Measurements from ENCODE around the gene EXTL1. TPM values are rescaled to one million over a fixed set of nuclear protein-coding genes. Genes with fewer than 3 reads are reported as not detected.

EXTL1 gene
- total and polyA plus RNA-seq, 2 of the 4 experiments (the other 2 are of a cell fraction), result 0.90 to 5.2 TPM

DNA sequence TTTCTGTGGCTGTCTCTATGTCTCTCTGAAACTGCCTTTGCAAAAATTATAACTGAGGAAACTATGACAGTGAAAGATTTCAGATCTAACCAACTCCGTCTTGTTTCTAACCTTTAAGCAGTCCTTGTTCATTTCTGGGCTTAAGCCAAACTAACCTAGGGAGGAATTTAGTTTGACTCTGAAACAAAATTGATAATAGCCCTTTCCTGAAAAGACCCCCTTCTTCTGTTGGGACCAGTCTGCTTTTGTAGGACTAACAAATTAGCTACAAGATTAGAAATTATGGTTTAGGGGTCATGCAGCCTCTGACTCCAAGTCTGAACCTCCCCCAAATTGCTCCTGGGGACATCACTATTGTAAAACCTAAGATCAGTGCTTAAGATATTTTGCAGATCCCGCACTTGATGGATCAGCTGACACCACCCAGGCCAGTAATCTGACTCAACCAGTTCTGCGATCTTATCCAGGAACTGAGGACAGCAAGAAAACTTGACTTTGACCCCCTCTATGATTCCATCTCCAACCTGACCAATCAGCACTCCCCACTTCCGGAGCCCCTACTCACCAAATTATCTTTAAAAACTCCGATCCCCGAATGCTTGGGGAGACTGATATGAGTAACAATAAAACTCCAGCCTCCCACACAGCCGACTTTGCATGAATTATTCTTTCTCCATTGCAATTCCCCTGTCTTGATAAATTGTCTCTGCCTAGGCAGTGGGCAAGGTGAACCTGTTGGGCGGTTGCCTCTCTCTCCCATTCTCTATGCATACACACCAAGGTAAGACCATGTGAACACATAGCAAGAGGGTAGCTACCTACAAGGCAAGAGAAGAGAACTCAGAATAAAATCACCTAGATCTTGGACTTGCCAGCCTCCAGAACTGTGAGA is 57.0 kb downstream of the EXTL1 start (continued):
- TF ChIP-seq, protein P1, sequence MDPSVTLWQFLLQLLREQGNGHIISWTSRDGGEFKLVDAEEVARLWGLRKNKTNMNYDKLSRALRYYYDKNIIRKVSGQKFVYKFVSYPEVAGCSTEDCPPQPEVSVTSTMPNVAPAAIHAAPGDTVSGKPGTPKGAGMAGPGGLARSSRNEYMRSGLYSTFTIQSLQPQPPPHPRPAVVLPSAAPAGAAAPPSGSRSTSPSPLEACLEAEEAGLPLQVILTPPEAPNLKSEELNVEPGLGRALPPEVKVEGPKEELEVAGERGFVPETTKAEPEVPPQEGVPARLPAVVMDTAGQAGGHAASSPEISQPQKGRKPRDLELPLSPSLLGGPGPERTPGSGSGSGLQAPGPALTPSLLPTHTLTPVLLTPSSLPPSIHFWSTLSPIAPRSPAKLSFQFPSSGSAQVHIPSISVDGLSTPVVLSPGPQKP (IDR thresholded peaks at IDR 0.05; ENCODE audit: borderline replicate concordance, low read depth, low read length), result no peak

DNA sequence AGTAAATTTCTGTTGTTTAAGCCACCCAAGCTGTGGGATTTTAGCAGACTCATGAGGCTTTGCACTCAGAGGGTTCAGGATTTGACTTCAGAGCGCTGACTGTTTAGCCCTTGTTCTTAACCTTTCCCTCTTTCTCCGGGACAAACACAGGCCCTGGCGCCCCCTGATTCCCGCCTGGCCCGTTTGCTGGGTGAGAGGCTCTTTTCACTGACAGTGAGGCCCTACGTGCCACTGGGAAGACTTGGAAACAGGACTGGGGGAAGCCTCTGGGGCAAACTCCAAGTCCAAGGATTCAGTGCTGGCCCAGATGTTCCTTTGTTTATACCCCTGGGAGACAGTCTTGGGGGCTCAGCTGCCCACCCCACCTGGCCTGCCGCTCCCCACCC is 57.6 kb downstream of the EXTL1 start:
- H3K9me1 ChIP-seq (ENCODE audit: insufficient read depth, low read length), result no peaks in the 10 kb centered on the region
- no peak overlapping the region for H2BK5ac ChIP-seq (ENCODE audit: low read depth, low read length, poor library complexity, severe bottlenecking)
- no CpG with 5 or more reads among the region's 7 CpGs for WGBS, 2 experiments (ENCODE audit: extremely low coverage in 2 of 2, insufficient read length in 1 of 2)
- TF ChIP-seq CTCF (conservative IDR thresholded peaks at IDR 0.05; ENCODE audit: low read depth, low read length) (no peak), RAD21 (IDR thresholded peaks at IDR 0.05; ENCODE audit: low read length) (no peak), BHLHE40 (IDR thresholded peaks at IDR 0.05; ENCODE audit: low read depth, low read length) (no peak), RCOR1 (IDR thresholded peaks at IDR 0.05; ENCODE audit: insufficient replicate concordance, low read length) (no peak), POLR2A (IDR thresholded peaks at IDR 0.05; ENCODE audit: low read depth, low read length) (no peak)
- H3K18ac ChIP-seq (ENCODE audit: low read depth, low read length), result no peak overlapping the region
- H2AK9ac ChIP-seq (replicated peaks; ENCODE audit: low read depth, low read length, poor library complexity), result no peak overlapping the region
- peaks cover 1% of the 10 kb centered on the region; the same call in 1 of the 2 replicates for H3K4me1 ChIP-seq (ENCODE audit: control insufficient read depth, insufficient read depth, low read length)
- no peak overlapping the region for H3K14ac ChIP-seq (replicated peaks; ENCODE audit: low read depth, low read length)
- POLR2A ChIA-PET (ENCODE audit: unreplicated experiment), result no interaction called here
- H3K9me3 ChIP-seq (ENCODE audit: control insufficient read depth, insufficient read depth, low read length), result peaks cover 2% of the 10 kb centered on the region; the same call in 1 of the 2 replicates
- H4K20me1 ChIP-seq (ENCODE audit: insufficient read depth, low read length), result no peaks in the 10 kb centered on the region
- no peak overlapping the region for H2AFZ ChIP-seq (replicated peaks; ENCODE audit: low read length, poor library complexity)
- H4K91ac ChIP-seq (ENCODE audit: insufficient read depth, low read depth, low read length), result no peak overlapping the region
- in situ Hi-C loops (cut with MboI; ENCODE audit: low sequenced_read_pairs) (no loop called here), intact Hi-C loops (cut with micrococcal nuclease) (no loop called here), dilution Hi-C loops (cut with HindIII; ENCODE audit: low sequenced_read_pairs, unreplicated experiment) (no loop called here)
- H4K5ac ChIP-seq (ENCODE audit: low read depth, low read length), result no peak overlapping the region
- no peaks in the 10 kb centered on the region for H3K36me3 ChIP-seq (ENCODE audit: control insufficient read depth, insufficient read depth, low read length)
- no peak overlapping the region for H3K56ac ChIP-seq (ENCODE audit: extremely low read depth, insufficient read depth, low read length)
- no peak overlapping the region for H3K23ac ChIP-seq (ENCODE audit: low read depth, low read length)
- H2BK120ac ChIP-seq (ENCODE audit: low read depth, low read length), result no peak overlapping the region
- peaks cover 38% of the 10 kb centered on the region for H3K27me3 ChIP-seq (ENCODE audit: control insufficient read depth, insufficient read depth, low read length)
- no peak for DNase-seq
- no peak overlapping the region for H3K27ac ChIP-seq (ENCODE audit: insufficient read depth, low read length)
- BruUV-seq (replicated peaks), result no TSS peak
- no peaks in the 10 kb centered on the region for H3K79me1 ChIP-seq (ENCODE audit: low read depth in 1 of 2, low read length in 2 of 2)
- no peak overlapping the region for H2AK5ac ChIP-seq (ENCODE audit: low read depth, low read length)
- no peak overlapping the region for H3K4ac ChIP-seq (ENCODE audit: low read depth, low read length)
- no peak overlapping the region for H3K9ac ChIP-seq (ENCODE audit: low read depth, low read length)
- CTCF ChIA-PET, result interaction anchor here (0.5 kb wide), 1 partner anchor 97 kb away, joined by 3 read pairs; no protein-coding TSS in a partner anchor
- H2BK20ac ChIP-seq (ENCODE audit: low read depth, low read length), result no peak overlapping the region
- H4K8ac ChIP-seq (ENCODE audit: low read depth in 2 of 2, low read length in 2 of 2), result no peak overlapping the region
- H3K4me3 ChIP-seq (ENCODE audit: insufficient read depth, low read depth, low read length), result no peak overlapping the region
- H2BK15ac ChIP-seq (ENCODE audit: low read depth, low read length), result no peak overlapping the region
- no peak overlapping the region for H3K4me2 ChIP-seq (ENCODE audit: low read depth, low read length)
- no peak for ATAC-seq (ENCODE audit: low read depth)

Measured in IMR-90 (cell line).